GM12878 (cell line): ENCODE results near the gene SRA1. TPM values are rescaled to one million over a fixed set of nuclear protein-coding genes. Genes with fewer than 3 reads are reported as not detected.
"Not testable (repeated sequence)": the region's sequence is repeated elsewhere in the genome, so short reads cannot be mapped to it uniquely, and the experiment has no call there.

Experiments
- ATAC-seq: fragments of 200-7000 bp; cut with Tn5 transposase; 3 replicates; pipeline ENCODE4 v1.9.1; 2020; ENCODE audit warnings: mild to moderate bottlenecking, moderate library complexity
- BruUV-seq: library from RNA; stranded (reverse); fragments of 400-500 nt; replicated peaks from 2 replicates; lab custom pipeline; 2021; lab: Mats Ljungman, UMichigan
- CTCF ChIA-PET: fragments of 300-600 bp; sonication (Branson Sonifier 250); formaldehyde crosslinking; extraction: SDS; loops from one replicate; lab custom pipeline; 2021; ENCODE audit warnings: inconsistent platforms; lab: Yijun Ruan, JAX
- POLR2A ChIA-PET: fragments of 350-600 bp; formaldehyde crosslinking; extraction: SDS; loops from one replicate; lab custom pipeline; 2021; ENCODE audit warnings: inconsistent platforms; lab: Charles Lee
- RAD21 ChIA-PET: fragments of 300-600 bp; sonication (Branson Sonifier 250); formaldehyde crosslinking; loops from one replicate; lab custom pipeline; 2023; ENCODE audit warnings: antibody characterized with exemption; ENCODE audit not compliant: unreplicated experiment; lab: Charles Lee
- SMC1A ChIA-PET: fragments of 300-600 bp; sonication (Branson Sonifier 250); formaldehyde crosslinking; loops from one replicate; lab custom pipeline; 2023; ENCODE audit not compliant: unreplicated experiment, uncharacterized antibody; lab: Charles Lee
- DNase-seq: peaks from one replicate; pipeline ENCODE4 v3.0.0-alpha.2; 2011; ENCODE audit warnings: low read depth, low spot score
- FAIRE-seq: peaks from 3 replicates; lab custom pipeline; 2011; peaks lifted over from hg19 to GRCh38; lab: Jason Lieb, UNC
- H2AFZ ChIP-seq: 2 replicates; pipeline ENCODE4 v1.6.0; 2011; ENCODE audit warnings: low read depth, low read length, control low read depth; ENCODE audit not compliant: control insufficient read depth
- H3K27ac ChIP-seq: 2 replicates; pipeline ENCODE4 v1.5.1; 2011; ENCODE audit warnings: control low read depth; ENCODE audit not compliant: control insufficient read depth, insufficient read depth
- H3K27me3 ChIP-seq, 2 experiments: replicated peaks in 1 of 2; 2 replicates each; pipeline versions ENCODE4 v1.6.0 to v1.6.1; 2011; ENCODE audit warnings: low read length in 1 of 2; ENCODE audit not compliant: control insufficient read depth in 2 of 2, insufficient read depth in 2 of 2
- H3K36me3 ChIP-seq, 2 experiments: 2 replicates each; pipeline ENCODE4 v1.5.1; 2011; ENCODE audit warnings: low read length in 1 of 2; ENCODE audit not compliant: control insufficient read depth in 2 of 2, insufficient read depth in 2 of 2
- H3K4me1 ChIP-seq: 2 replicates; pipeline ENCODE4 v1.6.1; 2011; ENCODE audit warnings: mild to moderate bottlenecking, low read length, moderate library complexity, mixed read lengths; ENCODE audit not compliant: control insufficient read depth, insufficient read depth
- H3K4me2 ChIP-seq: 2 replicates; pipeline ENCODE4 v1.6.0; 2011; ENCODE audit warnings: control low read depth; ENCODE audit not compliant: control insufficient read depth, insufficient read depth
- H3K4me3 ChIP-seq: fragments of 200-600 bp; sonication (generic); 2 replicates; pipeline ENCODE4 v1.5.1; 2016
- H3K79me2 ChIP-seq: 2 replicates; pipeline ENCODE4 v1.6.0; 2011; ENCODE audit warnings: low read length; ENCODE audit not compliant: control insufficient read depth, insufficient read depth
- H3K9ac ChIP-seq: 2 replicates; pipeline ENCODE4 v1.8.0; 2011; ENCODE audit warnings: low read length, control low read depth, mixed read lengths; ENCODE audit not compliant: control insufficient read depth, insufficient read depth
- H3K9me3 ChIP-seq: replicated peaks from 3 replicates; pipeline ENCODE4 v1.5.1; 2011; ENCODE audit warnings: mild to moderate bottlenecking, low read length; ENCODE audit not compliant: control insufficient read depth, insufficient read depth
- H4K20me1 ChIP-seq: 2 replicates; pipeline ENCODE4 v1.6.0; 2011; ENCODE audit not compliant: control insufficient read depth, insufficient read depth
- NFYA ChIP-seq: IDR thresholded peaks from 2 replicates; pipeline ENCODE4 v1.6.1; 2011; ENCODE audit warnings: low read depth, mild to moderate bottlenecking, low read length, improper control_type of control experiment, borderline replicate concordance
- STAT3 ChIP-seq: IDR thresholded peaks from 2 replicates; pipeline ENCODE4 v1.6.1; 2011; ENCODE audit warnings: low read depth, low read length, improper control_type of control experiment
- WRNIP1 ChIP-seq: IDR thresholded peaks from 2 replicates; pipeline ENCODE4 v1.6.1; 2011; ENCODE audit warnings: low read depth, low read length, improper control_type of control experiment, borderline replicate concordance
- ZZZ3 ChIP-seq: IDR thresholded peaks from 2 replicates; pipeline ENCODE4 v1.6.1; 2011; ENCODE audit warnings: low read depth; ENCODE audit not compliant: control insufficient read depth, insufficient read length
- WGBS: methylation state at CpG from one replicate; pipeline ENCODE4 v1.1.6; 2016; ENCODE audit warnings: low lambda C conversion rate; ENCODE audit not compliant: insufficient replicate concordance, insufficient coverage; ENCODE audit errors: missing lambda C conversion rate; 5-methylcytosine and 5-hydroxymethylcytosine counted together
- in situ Hi-C: fragments of 300-500 bp; cut with MboI; formaldehyde crosslinking; loops from 9 replicates; pipeline ENCODE4 v1.14.3; 2018; ENCODE audit warnings: mixed read lengths
- intact Hi-C: fragments of 100-400 bp; cut with micrococcal nuclease; formaldehyde crosslinking; loops from one replicate; pipeline ENCODE4 v1.14.2; 2022; ENCODE audit not compliant: unreplicated experiment
- polyA plus RNA-seq, 11 experiments: library from polyadenylated mRNA; depleted of rRNA in 4 of 11; unstranded in 6 of 11; stranded (reverse) in 5 of 11; fragments of >200 nt; fragmentation: Nextera tagmentation in 4 of 11; fragmentation: Illumina TruSeq in 1 of 11; extraction: Ambion mirVana in 4 of 11; extraction: Trizol in 1 of 11; gene quantifications; 1 replicate in 1 of 11; 2 replicates in 10 of 11; pipeline versions ENCODE4 v1.2.1 to v1.2.3, GENCODE V29; 2011 to 2016; ENCODE audit warnings: inconsistent platforms in 2 of 11, missing spikeins in 2 of 11, low read depth in 1 of 11
- total RNA-seq, 4 experiments: library from RNA; depleted of rRNA in 3 of 4; stranded (reverse); fragments of >200 nt in 3 of 4; fragmentation: Illumina TruSeq in 1 of 4; extraction: Trizol in 1 of 4; gene quantifications; 2 replicates each; pipeline versions ENCODE4 v1.2.1 to v1.2.3, GENCODE V29; 2013 to 2021
- TF ChIP-seq, protein P1 (sequence below): fragments of 450-650 bp; IDR thresholded peaks from 2 replicates; pipeline ENCODE4 v1.6.1; 2017; ENCODE audit warnings: mild to moderate bottlenecking, moderate library complexity

The SRA1 gene
- total and polyA plus RNA-seq, 10 of the 15 experiments (the other 5 are each of a cell fraction or from before 2014, with no cell fraction given), result 35.3 to 127 (median 56.1) TPM

DNA sequence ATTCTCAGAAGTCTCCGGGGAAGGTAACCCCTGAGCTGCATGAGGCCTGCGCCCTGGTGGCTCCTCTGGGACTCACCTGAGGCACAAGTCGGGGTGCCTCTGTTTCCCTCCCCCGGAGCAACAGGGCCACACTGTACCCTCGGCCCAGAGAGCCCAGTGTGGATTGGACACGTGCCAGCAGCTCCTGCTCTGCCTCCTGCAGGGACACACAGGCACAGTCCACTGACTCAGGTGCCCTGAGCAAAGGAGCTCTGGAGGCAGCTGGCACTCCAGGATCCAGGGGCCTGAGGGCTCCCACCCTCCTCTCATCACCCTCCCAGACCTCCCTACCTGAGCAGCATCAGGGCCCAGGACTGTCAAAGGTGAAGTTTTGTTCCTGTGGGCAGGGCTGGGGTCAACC, 36.9 kb upstream of the SRA1 start (continued):
- TF ChIP-seq, protein P1, sequence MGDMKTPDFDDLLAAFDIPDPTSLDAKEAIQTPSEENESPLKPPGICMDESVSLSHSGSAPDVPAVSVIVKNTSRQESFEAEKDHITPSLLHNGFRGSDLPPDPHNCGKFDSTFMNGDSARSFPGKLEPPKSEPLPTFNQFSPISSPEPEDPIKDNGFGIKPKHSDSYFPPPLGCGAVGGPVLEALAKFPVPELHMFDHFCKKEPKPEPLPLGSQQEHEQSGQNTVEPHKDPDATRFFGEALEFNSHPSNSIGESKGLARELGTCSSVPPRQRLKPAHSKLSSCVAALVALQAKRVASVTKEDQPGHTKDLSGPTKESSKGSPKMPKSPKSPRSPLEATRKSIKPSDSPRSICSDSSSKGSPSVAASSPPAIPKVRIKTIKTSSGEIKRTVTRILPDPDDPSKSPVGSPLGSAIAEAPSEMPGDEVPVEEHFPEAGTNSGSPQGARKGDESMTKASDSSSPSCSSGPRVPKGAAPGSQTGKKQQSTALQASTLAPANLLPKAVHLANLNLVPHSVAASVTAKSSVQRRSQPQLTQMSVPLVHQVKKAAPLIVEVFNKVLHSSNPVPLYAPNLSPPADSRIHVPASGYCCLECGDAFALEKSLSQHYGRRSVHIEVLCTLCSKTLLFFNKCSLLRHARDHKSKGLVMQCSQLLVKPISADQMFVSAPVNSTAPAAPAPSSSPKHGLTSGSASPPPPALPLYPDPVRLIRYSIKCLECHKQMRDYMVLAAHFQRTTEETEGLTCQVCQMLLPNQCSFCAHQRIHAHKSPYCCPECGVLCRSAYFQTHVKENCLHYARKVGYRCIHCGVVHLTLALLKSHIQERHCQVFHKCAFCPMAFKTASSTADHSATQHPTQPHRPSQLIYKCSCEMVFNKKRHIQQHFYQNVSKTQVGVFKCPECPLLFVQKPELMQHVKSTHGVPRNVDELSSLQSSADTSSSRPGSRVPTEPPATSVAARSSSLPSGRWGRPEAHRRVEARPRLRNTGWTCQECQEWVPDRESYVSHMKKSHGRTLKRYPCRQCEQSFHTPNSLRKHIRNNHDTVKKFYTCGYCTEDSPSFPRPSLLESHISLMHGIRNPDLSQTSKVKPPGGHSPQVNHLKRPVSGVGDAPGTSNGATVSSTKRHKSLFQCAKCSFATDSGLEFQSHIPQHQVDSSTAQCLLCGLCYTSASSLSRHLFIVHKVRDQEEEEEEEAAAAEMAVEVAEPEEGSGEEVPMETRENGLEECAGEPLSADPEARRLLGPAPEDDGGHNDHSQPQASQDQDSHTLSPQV, result no peak
- no peak for TF ChIP-seq STAT3
- TF ChIP-seq ZZZ3, result no peak
- TF ChIP-seq NFYA, result no peak
- TF ChIP-seq WRNIP1, result no peak

DNA sequence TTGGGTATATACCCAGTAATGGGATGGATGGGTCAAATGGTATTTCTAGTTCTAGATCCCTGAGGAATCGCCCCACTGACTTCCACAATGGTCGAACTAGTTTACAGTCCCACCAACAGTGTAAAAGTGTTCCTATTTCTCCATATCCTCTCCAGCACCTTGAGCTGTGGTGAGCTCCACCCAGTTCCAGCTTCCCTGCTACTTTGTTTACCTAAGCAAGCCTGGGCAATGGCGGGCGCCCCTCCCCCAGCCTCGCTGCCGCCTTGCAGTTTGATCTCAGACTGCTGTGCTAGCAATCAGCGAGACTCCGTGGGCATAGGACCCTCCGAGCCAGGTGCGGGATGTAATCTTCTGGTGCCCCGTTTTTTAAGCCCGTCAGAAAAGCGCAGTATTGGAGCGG, 35.8 kb upstream of the SRA1 start:
- H3K79me2 ChIP-seq, H3K4me2 ChIP-seq, H3K27me3 ChIP-seq, DNase-seq, H3K36me3 ChIP-seq, RAD21 ChIA-PET, H3K9me3 ChIP-seq, H3K4me1 ChIP-seq, ATAC-seq, SMC1A ChIA-PET, in situ Hi-C loops, FAIRE-seq, H3K4me3 ChIP-seq, intact Hi-C loops, BruUV-seq, CTCF ChIA-PET, H3K27ac ChIP-seq, H3K9ac ChIP-seq, H2AFZ ChIP-seq, POLR2A ChIA-PET, H4K20me1 ChIP-seq: not testable (repeated sequence)
- 62% methylated on average over 12 of the region's 14 CpGs for WGBS
